HepG2 (cell line): ENCODE results near the gene DCAKD. TPM values are rescaled to one million over a fixed set of nuclear protein-coding genes. Genes with fewer than 3 reads are reported as not detected.

Experiments used
- AHR ChIP-seq: IDR thresholded peaks from 2 replicates; pipeline ENCODE4 v1.6.1; 2018; ENCODE audit warnings: missing genetic modification reagents, missing compliant biosample characterization
- BRD4 ChIP-seq: sonication (generic); formaldehyde crosslinking; IDR thresholded peaks from 2 replicates; pipeline ENCODE4 v1.4.0; 2020; ENCODE audit warnings: missing genetic modification reagents
- DNMT3B ChIP-seq: conservative IDR thresholded peaks from 2 replicates; pipeline ENCODE4 v1.6.1; 2016; ENCODE audit warnings: missing biosample characterization, control low read depth
- FLYWCH1 ChIP-seq: sonication (generic); formaldehyde crosslinking; IDR thresholded peaks from 2 replicates; pipeline ENCODE4 v1.8.1; 2023; ENCODE audit warnings: mild to moderate bottlenecking, missing genetic modification reagents
- HES4 ChIP-seq: sonication (generic); formaldehyde crosslinking; IDR thresholded peaks from 2 replicates; pipeline ENCODE4 v1.9.0; 2021; ENCODE audit warnings: mild to moderate bottlenecking, missing genetic modification reagents, borderline replicate concordance
- NONO ChIP-seq, 2 experiments: fragments of 450-650 bp in 1 of 2; sonication (generic) in 1 of 2; formaldehyde crosslinking in 1 of 2; IDR thresholded peaks in 1 of 2; conservative IDR thresholded peaks in 1 of 2; 2 replicates each; pipeline versions ENCODE4 v1.6.1 to v1.8.0; 2017 to 2022; ENCODE audit warnings: mild to moderate bottlenecking in 1 of 2, missing genetic modification reagents in 1 of 2, moderate library complexity in 1 of 2
- SUZ12 ChIP-seq: fragments of 150-350 bp; IDR thresholded peaks from 2 replicates; pipeline ENCODE4 v1.6.1; 2014; ENCODE audit warnings: low read depth, low read length
- ZBTB3 ChIP-seq: sonication (generic); formaldehyde crosslinking; IDR thresholded peaks from 2 replicates; pipeline ENCODE4 v1.4.0; 2020; ENCODE audit warnings: low read depth, mild to moderate bottlenecking, moderate library complexity, missing genetic modification reagents, borderline replicate concordance
- polyA plus RNA-seq, 8 experiments: library from polyadenylated mRNA; depleted of rRNA in 3 of 8; stranded (reverse) in 7 of 8; unstranded in 1 of 8; fragments of >200 nt; fragmentation: Illumina TruSeq in 4 of 8; extraction: Trizol in 4 of 8; gene quantifications; 2 replicates each; pipeline versions ENCODE4 v1.2.1 to v1.2.3, GENCODE V29; 2011 to 2016; ENCODE audit warnings: low read depth in 4 of 8, missing spikeins in 1 of 8, mixed read lengths in 1 of 8; ENCODE audit not compliant: insufficient read depth in 1 of 8
- total RNA-seq, 5 experiments: library from RNA; depleted of rRNA; stranded (reverse); fragments of >200 nt; fragmentation: Illumina TruSeq; extraction: Trizol; gene quantifications; 2 replicates each; pipeline ENCODE4 v1.2.3, GENCODE V29; 2016; ENCODE audit warnings: low read depth in 1 of 5
- TF ChIP-seq, protein P1 (sequence below): sonication (generic); formaldehyde crosslinking; IDR thresholded peaks from 2 replicates; pipeline ENCODE4 v1.5.1; 2020; ENCODE audit warnings: mild to moderate bottlenecking, missing genetic modification reagents, moderate library complexity
- TF ChIP-seq, protein P2 (sequence below): sonication (generic); formaldehyde crosslinking; IDR thresholded peaks from 2 replicates; pipeline ENCODE4 v1.4.0; 2020; ENCODE audit warnings: mild to moderate bottlenecking, missing genetic modification reagents
- TF ChIP-seq, protein P3 (sequence below): sonication (generic); formaldehyde crosslinking; IDR thresholded peaks from 2 replicates; pipeline ENCODE4 v1.5.0; 2020; ENCODE audit warnings: missing genetic modification reagents
- TF ChIP-seq, protein P4 (sequence below): sonication (generic); formaldehyde crosslinking; IDR thresholded peaks from 2 replicates; pipeline ENCODE4 v1.8.0; 2022; ENCODE audit warnings: low read depth, missing genetic modification reagents
- TF ChIP-seq, protein P5 (sequence below): IDR thresholded peaks from 2 replicates; pipeline ENCODE4 v1.6.1; 2016
- TF ChIP-seq, protein P6 (sequence below): sonication (generic); formaldehyde crosslinking; IDR thresholded peaks from 2 replicates; pipeline ENCODE4 v1.4.0; 2020; ENCODE audit warnings: missing genetic modification reagents

Gene DCAKD
- total and polyA plus RNA-seq, 2 of the 13 experiments (the other 11 are each of a cell fraction or from before 2014, with no cell fraction given): 25.9 to 29.2 TPM

DNA sequence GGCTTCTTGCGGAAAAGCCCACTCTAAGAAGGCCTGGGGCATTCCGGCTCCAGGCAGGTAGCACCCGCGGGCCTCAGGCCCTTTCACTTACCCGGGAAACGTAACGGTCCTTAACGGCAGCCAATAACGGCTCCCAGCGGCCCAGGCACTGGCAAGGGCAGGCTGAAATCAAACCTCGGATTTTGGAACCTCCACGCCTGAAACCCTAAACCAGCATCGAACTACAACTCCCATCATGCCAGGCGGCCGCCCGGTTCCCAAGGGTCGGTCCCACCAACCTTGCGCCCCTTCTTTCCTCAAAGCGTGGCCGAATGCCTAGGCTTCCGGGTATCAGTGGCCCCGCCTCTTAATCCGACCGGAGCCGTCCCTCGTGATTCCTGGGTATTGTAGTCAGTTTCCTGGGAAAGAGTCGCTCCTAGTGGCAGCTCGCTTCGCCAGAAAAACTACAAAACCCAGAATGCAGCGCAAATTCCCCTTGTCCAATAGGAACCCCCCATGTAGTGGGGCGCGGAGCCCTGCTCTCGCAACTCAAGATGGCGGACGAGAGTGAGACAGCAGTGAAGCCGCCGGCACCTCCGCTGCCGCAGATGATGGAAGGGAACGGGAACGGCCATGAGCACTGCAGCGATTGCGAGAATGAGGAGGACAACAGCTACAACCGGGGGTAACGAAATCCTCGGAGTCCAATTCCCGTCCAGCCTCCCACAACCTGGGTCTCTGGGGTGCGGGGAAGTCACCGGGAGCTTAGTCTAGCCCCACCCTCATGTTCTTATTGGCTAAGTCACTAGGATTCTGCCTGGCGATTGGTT, 9.6 kb upstream of the DCAKD start, which contains the start of gene NMT1 (continued):
- TF ChIP-seq, protein P1, sequence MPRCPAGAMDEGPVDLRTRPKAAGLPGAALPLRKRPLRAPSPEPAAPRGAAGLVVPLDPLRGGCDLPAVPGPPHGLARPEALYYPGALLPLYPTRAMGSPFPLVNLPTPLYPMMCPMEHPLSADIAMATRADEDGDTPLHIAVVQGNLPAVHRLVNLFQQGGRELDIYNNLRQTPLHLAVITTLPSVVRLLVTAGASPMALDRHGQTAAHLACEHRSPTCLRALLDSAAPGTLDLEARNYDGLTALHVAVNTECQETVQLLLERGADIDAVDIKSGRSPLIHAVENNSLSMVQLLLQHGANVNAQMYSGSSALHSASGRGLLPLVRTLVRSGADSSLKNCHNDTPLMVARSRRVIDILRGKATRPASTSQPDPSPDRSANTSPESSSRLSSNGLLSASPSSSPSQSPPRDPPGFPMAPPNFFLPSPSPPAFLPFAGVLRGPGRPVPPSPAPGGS (CRISPR knock-in tag): peak; percentile 15; the same call in 1 of the 2 replicates
- TF ChIP-seq, protein P2, sequence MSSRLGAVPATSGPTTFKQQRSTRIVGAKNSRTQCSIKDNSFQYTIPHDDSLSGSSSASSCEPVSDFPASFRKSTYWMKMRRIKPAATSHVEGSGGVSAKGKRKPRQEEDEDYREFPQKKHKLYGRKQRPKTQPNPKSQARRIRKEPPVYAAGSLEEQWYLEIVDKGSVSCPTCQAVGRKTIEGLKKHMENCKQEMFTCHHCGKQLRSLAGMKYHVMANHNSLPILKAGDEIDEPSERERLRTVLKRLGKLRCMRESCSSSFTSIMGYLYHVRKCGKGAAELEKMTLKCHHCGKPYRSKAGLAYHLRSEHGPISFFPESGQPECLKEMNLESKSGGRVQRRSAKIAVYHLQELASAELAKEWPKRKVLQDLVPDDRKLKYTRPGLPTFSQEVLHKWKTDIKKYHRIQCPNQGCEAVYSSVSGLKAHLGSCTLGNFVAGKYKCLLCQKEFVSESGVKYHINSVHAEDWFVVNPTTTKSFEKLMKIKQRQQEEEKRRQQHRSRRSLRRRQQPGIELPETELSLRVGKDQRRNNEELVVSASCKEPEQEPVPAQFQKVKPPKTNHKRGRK (CRISPR knock-in tag): no peak
- TF ChIP-seq, protein P3, sequence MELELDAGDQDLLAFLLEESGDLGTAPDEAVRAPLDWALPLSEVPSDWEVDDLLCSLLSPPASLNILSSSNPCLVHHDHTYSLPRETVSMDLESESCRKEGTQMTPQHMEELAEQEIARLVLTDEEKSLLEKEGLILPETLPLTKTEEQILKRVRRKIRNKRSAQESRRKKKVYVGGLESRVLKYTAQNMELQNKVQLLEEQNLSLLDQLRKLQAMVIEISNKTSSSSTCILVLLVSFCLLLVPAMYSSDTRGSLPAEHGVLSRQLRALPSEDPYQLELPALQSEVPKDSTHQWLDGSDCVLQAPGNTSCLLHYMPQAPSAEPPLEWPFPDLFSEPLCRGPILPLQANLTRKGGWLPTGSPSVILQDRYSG: peak; percentile 83
- no peak for TF ChIP-seq NONO (IDR thresholded peaks at IDR 0.05)
- peak; percentile 87 for TF ChIP-seq NONO (CRISPR knock-in tag; conservative IDR thresholded peaks at IDR 0.05)
- peak; percentile 79 for TF ChIP-seq DNMT3B (CRISPR knock-in tag)
- peak; percentile 94; the same call in 1 of the 2 replicates for TF ChIP-seq BRD4 (CRISPR knock-in tag)
- peak; percentile 93 for TF ChIP-seq AHR (CRISPR knock-in tag)
- TF ChIP-seq SUZ12: peak; percentile 94
- peak; percentile 34; the same call in 1 of the 2 replicates for TF ChIP-seq HES4 (CRISPR knock-in tag)
- TF ChIP-seq, protein P4, sequence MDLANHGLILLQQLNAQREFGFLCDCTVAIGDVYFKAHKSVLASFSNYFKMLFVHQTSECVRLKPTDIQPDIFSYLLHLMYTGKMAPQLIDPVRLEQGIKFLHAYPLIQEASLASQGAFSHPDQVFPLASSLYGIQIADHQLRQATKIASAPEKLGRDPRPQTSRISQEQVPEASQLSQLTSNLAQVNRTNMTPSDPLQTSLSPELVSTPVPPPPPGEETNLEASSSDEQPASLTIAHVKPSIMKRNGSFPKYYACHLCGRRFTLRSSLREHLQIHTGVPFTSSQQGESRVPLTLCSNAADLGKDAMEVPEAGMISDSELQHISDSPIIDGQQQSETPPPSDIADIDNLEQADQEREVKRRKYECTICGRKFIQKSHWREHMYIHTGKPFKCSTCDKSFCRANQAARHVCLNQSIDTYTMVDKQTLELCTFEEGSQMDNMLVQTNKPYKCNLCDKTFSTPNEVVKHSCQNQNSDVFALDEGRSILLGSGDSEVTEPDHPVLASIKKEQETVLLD (CRISPR knock-in tag): peak; percentile 87
- TF ChIP-seq FLYWCH1 (CRISPR knock-in tag): no peak
- TF ChIP-seq, protein P5, sequence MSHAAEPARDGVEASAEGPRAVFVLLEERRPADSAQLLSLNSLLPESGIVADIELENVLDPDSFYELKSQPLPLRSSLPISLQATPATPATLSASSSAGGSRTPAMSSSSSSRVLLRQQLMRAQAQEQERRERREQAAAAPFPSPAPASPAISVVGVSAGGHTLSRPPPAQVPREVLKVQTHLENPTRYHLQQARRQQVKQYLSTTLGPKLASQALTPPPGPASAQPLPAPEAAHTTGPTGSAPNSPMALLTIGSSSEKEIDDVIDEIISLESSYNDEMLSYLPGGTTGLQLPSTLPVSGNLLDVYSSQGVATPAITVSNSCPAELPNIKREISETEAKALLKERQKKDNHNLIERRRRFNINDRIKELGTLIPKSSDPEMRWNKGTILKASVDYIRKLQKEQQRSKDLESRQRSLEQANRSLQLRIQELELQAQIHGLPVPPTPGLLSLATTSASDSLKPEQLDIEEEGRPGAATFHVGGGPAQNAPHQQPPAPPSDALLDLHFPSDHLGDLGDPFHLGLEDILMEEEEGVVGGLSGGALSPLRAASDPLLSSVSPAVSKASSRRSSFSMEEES (CRISPR knock-in tag): peak; percentile 11; the same call in 1 of the 2 replicates
- peak; percentile 88; the same call in 1 of the 2 replicates for TF ChIP-seq ZBTB3 (CRISPR knock-in tag)
- TF ChIP-seq, protein P6, sequence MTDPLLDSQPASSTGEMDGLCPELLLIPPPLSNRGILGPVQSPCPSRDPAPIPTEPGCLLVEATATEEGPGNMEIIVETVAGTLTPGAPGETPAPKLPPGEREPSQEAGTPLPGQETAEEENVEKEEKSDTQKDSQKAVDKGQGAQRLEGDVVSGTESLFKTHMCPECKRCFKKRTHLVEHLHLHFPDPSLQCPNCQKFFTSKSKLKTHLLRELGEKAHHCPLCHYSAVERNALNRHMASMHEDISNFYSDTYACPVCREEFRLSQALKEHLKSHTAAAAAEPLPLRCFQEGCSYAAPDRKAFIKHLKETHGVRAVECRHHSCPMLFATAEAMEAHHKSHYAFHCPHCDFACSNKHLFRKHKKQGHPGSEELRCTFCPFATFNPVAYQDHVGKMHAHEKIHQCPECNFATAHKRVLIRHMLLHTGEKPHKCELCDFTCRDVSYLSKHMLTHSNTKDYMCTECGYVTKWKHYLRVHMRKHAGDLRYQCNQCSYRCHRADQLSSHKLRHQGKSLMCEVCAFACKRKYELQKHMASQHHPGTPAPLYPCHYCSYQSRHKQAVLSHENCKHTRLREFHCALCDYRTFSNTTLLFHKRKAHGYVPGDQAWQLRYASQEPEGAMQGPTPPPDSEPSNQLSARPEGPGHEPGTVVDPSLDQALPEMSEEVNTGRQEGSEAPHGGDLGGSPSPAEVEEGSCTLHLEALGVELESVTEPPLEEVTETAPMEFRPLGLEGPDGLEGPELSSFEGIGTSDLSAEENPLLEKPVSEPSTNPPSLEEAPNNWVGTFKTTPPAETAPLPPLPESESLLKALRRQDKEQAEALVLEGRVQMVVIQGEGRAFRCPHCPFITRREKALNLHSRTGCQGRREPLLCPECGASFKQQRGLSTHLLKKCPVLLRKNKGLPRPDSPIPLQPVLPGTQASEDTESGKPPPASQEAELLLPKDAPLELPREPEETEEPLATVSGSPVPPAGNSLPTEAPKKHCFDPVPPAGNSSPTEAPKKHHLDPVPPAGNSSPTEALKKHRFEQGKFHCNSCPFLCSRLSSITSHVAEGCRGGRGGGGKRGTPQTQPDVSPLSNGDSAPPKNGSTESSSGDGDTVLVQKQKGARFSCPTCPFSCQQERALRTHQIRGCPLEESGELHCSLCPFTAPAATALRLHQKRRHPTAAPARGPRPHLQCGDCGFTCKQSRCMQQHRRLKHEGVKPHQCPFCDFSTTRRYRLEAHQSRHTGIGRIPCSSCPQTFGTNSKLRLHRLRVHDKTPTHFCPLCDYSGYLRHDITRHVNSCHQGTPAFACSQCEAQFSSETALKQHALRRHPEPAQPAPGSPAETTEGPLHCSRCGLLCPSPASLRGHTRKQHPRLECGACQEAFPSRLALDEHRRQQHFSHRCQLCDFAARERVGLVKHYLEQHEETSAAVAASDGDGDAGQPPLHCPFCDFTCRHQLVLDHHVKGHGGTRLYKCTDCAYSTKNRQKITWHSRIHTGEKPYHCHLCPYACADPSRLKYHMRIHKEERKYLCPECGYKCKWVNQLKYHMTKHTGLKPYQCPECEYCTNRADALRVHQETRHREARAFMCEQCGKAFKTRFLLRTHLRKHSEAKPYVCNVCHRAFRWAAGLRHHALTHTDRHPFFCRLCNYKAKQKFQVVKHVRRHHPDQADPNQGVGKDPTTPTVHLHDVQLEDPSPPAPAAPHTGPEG (CRISPR knock-in tag): peak; percentile 63
